Measurements from ENCODE around the gene CLK1. TPM values are rescaled to one million over a fixed set of nuclear protein-coding genes. Genes with fewer than 3 reads are reported as not detected.

CLK1 gene
- total RNA-seq: 100 to 1,000 TPM; 173 to 302 (median 275) TPM

- TF ChIP-seq, protein P1, sequence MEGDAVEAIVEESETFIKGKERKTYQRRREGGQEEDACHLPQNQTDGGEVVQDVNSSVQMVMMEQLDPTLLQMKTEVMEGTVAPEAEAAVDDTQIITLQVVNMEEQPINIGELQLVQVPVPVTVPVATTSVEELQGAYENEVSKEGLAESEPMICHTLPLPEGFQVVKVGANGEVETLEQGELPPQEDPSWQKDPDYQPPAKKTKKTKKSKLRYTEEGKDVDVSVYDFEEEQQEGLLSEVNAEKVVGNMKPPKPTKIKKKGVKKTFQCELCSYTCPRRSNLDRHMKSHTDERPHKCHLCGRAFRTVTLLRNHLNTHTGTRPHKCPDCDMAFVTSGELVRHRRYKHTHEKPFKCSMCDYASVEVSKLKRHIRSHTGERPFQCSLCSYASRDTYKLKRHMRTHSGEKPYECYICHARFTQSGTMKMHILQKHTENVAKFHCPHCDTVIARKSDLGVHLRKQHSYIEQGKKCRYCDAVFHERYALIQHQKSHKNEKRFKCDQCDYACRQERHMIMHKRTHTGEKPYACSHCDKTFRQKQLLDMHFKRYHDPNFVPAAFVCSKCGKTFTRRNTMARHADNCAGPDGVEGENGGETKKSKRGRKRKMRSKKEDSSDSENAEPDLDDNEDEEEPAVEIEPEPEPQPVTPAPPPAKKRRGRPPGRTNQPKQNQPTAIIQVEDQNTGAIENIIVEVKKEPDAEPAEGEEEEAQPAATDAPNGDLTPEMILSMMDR (IDR thresholded peaks at IDR 0.05; ENCODE audit: low read depth): no peak
These were observed at the start of gene CLK1 for GRCh38 chr2:200864176-200865034. TSS of gene CLK1 (minus strand) at chr2:200864658. CDS start at chr2:200861862, 2,796 bp downstream.

GRCh38 chr2:200913654-200914053 lies 49.2 kb upstream of the CLK1 start:
- TF ChIP-seq, protein P1 (IDR thresholded peaks at IDR 0.05; ENCODE audit: low read depth): no peak

DNA sequence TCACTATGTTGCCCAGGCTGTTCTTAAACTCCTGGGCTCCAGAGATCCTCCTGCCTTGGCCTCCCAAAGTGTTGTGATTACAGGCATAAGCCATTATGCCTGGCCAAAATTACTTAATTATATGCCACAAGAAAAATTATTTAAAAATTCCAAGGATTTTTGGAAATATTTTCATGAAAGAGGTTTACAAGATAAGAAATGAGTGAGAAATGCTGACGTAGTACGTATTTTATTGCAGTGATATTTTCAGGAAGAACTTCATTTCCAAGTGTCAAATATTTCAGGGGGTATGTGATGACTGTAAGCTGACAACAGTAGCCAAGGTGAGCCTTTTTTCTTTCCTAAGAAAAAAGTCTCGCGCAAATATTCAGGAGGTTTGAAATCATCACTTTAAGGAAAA lies 45.5 kb upstream of the CLK1 start:
- TF ChIP-seq, protein P1 (IDR thresholded peaks at IDR 0.05; ENCODE audit: low read depth): no peak

- TF ChIP-seq, protein P1 (IDR thresholded peaks at IDR 0.05; ENCODE audit: low read depth): no peak
These were observed 41.3 kb upstream of the CLK1 start for GRCh38 chr2:200905618-200906296.

GRCh38 chr2:200901459-200902072 lies 37.1 kb upstream of the CLK1 start:
- TF ChIP-seq, protein P1 (IDR thresholded peaks at IDR 0.05; ENCODE audit: low read depth): no peak

GRCh38 chr2:200899482-200899881 lies 35.0 kb upstream of the CLK1 start:
- TF ChIP-seq, protein P1 (IDR thresholded peaks at IDR 0.05; ENCODE audit: low read depth): no peak

Measured in subcutaneous adipose tissue (tissue), 4 donors.